Lower leg skin (tissue), 4 donors: Measurements from ENCODE around the gene METTL13. TPM values are rescaled to one million over a fixed set of nuclear protein-coding genes. Genes with fewer than 3 reads are reported as not detected.
"Not testable (repeated sequence)": the region's sequence is repeated elsewhere in the genome, so short reads cannot be mapped to it uniquely, and the experiment has no call there.

Experiments
- DNase-seq, 2 donors: peaks; one replicate each; pipeline ENCODE4 v3.0.0-alpha.2; 2019; ENCODE audit warnings: low spot score in 2 of 2
- H3K4me3 ChIP-seq: fragments of 200-600 bp; sonication (generic); 2 replicates; pipeline ENCODE4 v1.5.1; 2017; ENCODE audit warnings: mild to moderate bottlenecking, low read depth; ENCODE audit not compliant: poor library complexity, severe bottlenecking
- POLR2A ChIP-seq, 2 donors: fragments of 450-650 bp; IDR thresholded peaks; one replicate each; pipeline ENCODE4 v1.6.1; 2016 to 2017; ENCODE audit warnings: antibody characterized with exemption in 2 of 2, mild to moderate bottlenecking in 1 of 2, moderate library complexity in 1 of 2
- WGBS, 2 donors: methylation state at CpG; one replicate each; pipeline ENCODE4 v1.1.5; 2018; 5-methylcytosine and 5-hydroxymethylcytosine counted together
- intact Hi-C: fragments of 100-400 bp; cut with DNase I; formaldehyde crosslinking; loops from one replicate; pipeline ENCODE4 v1.15.0; 2023; ENCODE audit warnings: low total_unique reads
- total RNA-seq, 4 donors: library from RNA; depleted of rRNA; stranded (reverse); fragments of >200 nt; gene quantifications; one replicate each; pipeline ENCODE4 v1.1.0, GENCODE V29; 2016
- TF ChIP-seq, protein P1 (sequence below), 3 donors: fragments of 450-650 bp; IDR thresholded peaks; one replicate each; pipeline ENCODE4 v1.5.1; 2016; ENCODE audit warnings: antibody characterized with exemption in 3 of 3, mild to moderate bottlenecking in 3 of 3, moderate library complexity in 2 of 3

Gene METTL13
- total RNA-seq, 4 donors from 2014 or later: 10.2 to 25.4 (median 17.7) TPM

DNA sequence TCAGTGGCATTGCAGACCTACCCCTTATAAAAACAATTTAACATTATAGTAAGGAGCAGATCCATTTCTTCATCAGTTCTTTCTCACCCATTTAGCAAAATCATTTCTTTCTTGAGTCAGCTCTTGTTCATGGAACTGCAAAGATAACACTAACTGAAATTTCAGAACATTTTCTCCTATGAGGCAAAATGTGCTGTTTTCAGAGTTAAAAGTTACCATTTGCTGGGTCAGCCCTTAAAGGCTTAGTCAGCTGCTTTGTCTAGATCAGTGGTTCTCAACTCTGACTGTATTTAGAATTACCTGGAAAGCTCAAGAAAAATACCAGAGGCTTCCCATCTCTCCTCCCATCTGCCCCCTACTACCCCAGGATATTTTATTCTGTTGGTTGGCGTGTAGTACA, 12.2 kb downstream of the METTL13 start:
- no peak overlapping the region for H3K4me3 ChIP-seq
- WGBS, 2 donors: 93 to 100% methylated on average over 1 of the region's 1 CpG
- TF ChIP-seq, protein P1, sequence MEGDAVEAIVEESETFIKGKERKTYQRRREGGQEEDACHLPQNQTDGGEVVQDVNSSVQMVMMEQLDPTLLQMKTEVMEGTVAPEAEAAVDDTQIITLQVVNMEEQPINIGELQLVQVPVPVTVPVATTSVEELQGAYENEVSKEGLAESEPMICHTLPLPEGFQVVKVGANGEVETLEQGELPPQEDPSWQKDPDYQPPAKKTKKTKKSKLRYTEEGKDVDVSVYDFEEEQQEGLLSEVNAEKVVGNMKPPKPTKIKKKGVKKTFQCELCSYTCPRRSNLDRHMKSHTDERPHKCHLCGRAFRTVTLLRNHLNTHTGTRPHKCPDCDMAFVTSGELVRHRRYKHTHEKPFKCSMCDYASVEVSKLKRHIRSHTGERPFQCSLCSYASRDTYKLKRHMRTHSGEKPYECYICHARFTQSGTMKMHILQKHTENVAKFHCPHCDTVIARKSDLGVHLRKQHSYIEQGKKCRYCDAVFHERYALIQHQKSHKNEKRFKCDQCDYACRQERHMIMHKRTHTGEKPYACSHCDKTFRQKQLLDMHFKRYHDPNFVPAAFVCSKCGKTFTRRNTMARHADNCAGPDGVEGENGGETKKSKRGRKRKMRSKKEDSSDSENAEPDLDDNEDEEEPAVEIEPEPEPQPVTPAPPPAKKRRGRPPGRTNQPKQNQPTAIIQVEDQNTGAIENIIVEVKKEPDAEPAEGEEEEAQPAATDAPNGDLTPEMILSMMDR (IDR thresholded peaks at IDR 0.05): no peak
- TF ChIP-seq POLR2A (IDR thresholded peaks at IDR 0.05): no peak
- no peak for DNase-seq
- intact Hi-C loops: no loop called here

DNA sequence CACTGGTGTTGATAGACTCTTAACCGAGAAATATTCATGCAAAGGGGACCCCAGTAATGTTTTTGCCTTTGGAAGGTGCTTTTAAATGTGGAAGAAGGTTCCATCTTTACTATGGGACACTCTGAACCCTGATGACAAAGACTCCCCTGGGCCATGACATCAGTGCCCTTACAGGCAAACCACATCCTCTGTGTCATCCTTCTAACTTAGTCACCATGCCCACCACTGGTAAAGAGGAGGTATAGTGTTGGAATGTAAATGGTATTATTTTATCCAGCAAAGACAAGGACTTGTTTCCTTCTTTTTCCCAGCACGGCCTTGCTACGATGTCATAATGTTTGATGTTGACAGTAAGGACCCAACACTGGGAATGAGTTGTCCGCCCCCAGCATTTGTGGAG, 12.6 kb downstream of the METTL13 start:
- DNase-seq: no peak
- intact Hi-C loops: no loop called here
- no peak overlapping the region for H3K4me3 ChIP-seq
- WGBS, 2 donors: 91 to 94% methylated on average over 4 of the region's 4 CpGs
- TF ChIP-seq, protein P1 (IDR thresholded peaks at IDR 0.05): no peak
- TF ChIP-seq POLR2A (IDR thresholded peaks at IDR 0.05): no peak

DNA sequence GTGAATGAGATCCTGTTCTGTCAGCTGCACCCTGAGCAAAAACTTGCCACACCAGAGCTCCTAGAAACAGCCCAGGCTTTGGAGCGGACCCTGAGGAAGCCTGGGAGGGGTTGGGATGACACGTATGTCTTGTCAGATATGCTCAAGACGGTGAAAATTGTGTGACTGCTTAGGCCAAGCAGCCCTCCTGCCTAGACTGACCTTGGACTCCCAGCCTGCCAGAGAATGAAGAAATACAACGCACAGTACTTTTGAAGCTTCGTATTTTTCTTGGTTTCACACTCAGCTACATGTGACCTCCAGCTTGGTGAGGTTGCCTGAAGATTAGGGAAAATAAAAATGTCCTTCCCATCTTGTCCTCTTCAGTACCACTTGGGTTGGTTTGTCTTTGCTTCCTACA, 15.1 kb downstream of the METTL13 start:
- DNase-seq: no peak
- intact Hi-C loops: no loop called here
- H3K4me3 ChIP-seq: no peak overlapping the region
- WGBS, 2 donors: 90% methylated on average over 5 of the region's 5 CpGs
- TF ChIP-seq POLR2A (IDR thresholded peaks at IDR 0.05): no peak
- TF ChIP-seq, protein P1 (IDR thresholded peaks at IDR 0.05): no peak

DNA sequence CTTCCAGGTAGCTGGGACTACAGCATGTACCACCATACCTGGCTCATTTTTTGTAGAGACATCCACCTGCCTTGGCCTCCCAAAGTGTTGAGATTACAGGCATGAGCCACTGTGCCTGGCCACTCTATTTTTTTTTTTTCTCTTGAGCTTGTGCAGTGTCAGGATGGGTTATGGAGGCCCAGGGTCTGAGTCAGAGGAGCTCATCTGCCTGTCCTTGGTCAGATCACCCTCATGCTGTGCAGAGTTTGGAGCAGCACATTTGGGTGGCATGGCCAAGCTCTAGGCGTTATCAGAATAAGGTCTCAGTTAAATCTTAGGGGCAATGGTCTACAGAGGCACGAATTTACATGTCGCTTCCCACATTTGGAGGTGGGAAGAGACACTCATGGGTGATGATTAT, 16.9 kb downstream of the METTL13 start:
- 89 to 95% methylated on average over 3 of the region's 3 CpGs for WGBS, 2 donors
- TF ChIP-seq POLR2A (IDR thresholded peaks at IDR 0.05): no peak
- TF ChIP-seq, protein P1 (IDR thresholded peaks at IDR 0.05): no peak
- no peak overlapping the region for H3K4me3 ChIP-seq
- no peak for DNase-seq
- intact Hi-C loops: no loop called here

DNA sequence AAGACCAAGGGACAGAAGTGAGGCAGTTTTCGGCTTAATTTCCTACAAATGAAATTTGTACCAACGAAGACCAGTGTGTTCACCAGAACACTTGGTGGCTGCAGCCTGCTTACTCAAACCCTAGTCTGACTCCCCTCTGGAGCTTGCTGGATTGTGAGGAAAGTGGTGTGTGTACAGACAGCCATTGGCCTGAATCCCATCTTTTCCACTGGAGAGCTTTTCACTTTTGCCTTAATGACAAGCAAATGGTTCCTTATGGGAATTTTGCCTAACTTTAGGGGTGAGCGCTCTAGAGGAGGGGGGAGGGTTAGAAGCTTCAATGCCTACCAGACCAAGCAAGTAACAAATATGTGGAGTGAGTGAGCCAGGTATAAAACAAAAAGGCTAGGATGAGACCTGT, 17.3 kb downstream of the METTL13 start:
- 80 to 83% methylated on average over 3 of the region's 3 CpGs for WGBS, 2 donors
- DNase-seq: no peak
- intact Hi-C loops: no loop called here
- no peak overlapping the region for H3K4me3 ChIP-seq
- no peak for TF ChIP-seq POLR2A (IDR thresholded peaks at IDR 0.05)

DNA sequence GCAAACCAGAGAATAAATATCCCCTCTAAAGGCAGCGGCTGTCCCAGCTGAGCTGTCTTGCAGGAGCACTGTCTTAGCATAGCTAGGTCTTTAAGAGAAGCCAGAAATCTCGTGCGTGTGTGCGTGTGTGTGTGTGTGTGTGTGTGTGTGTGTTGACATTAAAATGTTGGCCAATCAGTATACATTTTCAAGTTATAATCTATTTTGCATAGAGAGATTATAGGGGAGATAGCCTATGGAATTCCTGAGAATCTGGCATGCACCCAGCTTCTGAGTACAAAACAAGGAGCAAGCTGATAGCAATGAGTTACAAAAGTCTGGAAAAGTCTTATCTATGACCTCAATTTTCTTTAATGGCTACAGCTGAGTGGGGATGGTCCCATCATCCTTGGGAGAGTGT, 17.7 kb downstream of the METTL13 start:
- WGBS, 2 donors: 38 to 42% methylated on average over 4 of the region's 4 CpGs
- TF ChIP-seq, protein P1 (IDR thresholded peaks at IDR 0.05): no peak
- DNase-seq: no peak
- H3K4me3 ChIP-seq: no peak overlapping the region
- intact Hi-C loops: no loop called here

DNA sequence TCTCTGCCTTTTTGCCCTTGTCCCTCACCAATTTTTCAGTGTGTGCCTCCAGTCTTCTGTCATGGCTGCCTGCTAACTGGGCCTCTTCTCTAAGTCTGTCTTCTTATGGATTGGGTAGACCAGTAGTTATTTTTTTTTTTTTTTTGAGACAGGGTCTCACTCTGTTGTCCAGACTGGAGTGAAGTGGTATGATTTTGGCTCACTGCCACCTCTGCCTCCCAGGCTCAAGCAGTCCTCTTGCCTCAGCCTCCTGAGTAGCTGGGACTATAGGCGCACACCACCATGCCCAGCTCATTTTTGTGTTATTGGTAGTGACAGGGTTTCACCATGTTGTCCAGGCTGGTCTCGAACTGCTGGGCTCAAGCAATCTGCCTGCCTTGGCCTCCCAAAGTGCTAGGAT, 18.2 kb downstream of the METTL13 start:
- WGBS, 2 donors: 97 to 100% methylated on average over 2 of the region's 2 CpGs
- not testable (repeated sequence) for H3K4me3 ChIP-seq, DNase-seq
- intact Hi-C loops: loop anchor here (5.0 kb wide), 2 partner anchors 152 to 183 kb away; no protein-coding TSS in a partner anchor
